Heart left ventricle (tissue), 16 donors: Measurements from ENCODE around the gene PRDM7. TPM values are rescaled to one million over a fixed set of nuclear protein-coding genes. Genes with fewer than 3 reads are reported as not detected.

Experiments
- ATAC-seq, 4 donors: fragments of 200-7000 bp; cut with Tn5 transposase; one replicate each; pipeline ENCODE4 v1.9.1; 2020 to 2022; ENCODE audit warnings: moderate library complexity in 4 of 4, mild to moderate bottlenecking in 3 of 4, moderate number of reproducible peaks in 1 of 4
- DNase-seq, 5 donors: peaks; one replicate each; pipeline ENCODE4 v3.0.0-alpha.2; 2020
- H3K27ac ChIP-seq, 12 donors: fragments of 200-600 bp; sonication (generic) in 4 of 12; one replicate each; pipeline versions ENCODE4 v1.5.0 to v1.8.0; 2016 to 2022; ENCODE audit warnings: mild to moderate bottlenecking in 2 of 12
- H3K27me3 ChIP-seq, 9 donors: fragments of 200-600 bp; sonication (generic) in 2 of 9; one replicate each; pipeline versions ENCODE4 v1.5.1 to v1.8.0; 2016 to 2022; ENCODE audit warnings: mild to moderate bottlenecking in 3 of 9
- H3K36me3 ChIP-seq, 9 donors: fragments of 200-600 bp; sonication (generic) in 2 of 9; one replicate each; pipeline versions ENCODE4 v1.5.0 to v1.8.0; 2018 to 2022; ENCODE audit warnings: mild to moderate bottlenecking in 2 of 9
- H3K4me1 ChIP-seq, 12 donors: fragments of 200-600 bp; sonication (generic) in 4 of 12; one replicate each; pipeline versions ENCODE4 v1.5.0 to v1.8.0; 2016 to 2022; ENCODE audit warnings: mild to moderate bottlenecking in 3 of 12
- H3K4me3 ChIP-seq, 12 donors: fragments of 200-600 bp; sonication (generic) in 4 of 12; one replicate each; pipeline versions ENCODE4 v1.5.0 to v1.8.0; 2017 to 2022; ENCODE audit warnings: mild to moderate bottlenecking in 9 of 12, moderate library complexity in 4 of 12
- H3K9me3 ChIP-seq, 12 donors: fragments of 200-600 bp; sonication (generic) in 4 of 12; one replicate each; pipeline versions ENCODE4 v1.5.0 to v1.8.0; 2016 to 2022; ENCODE audit warnings: mild to moderate bottlenecking in 1 of 12
- POLR2A ChIP-seq, 2 donors: fragments of 450-650 bp; IDR thresholded peaks; one replicate each; pipeline ENCODE4 v1.6.1; 2017; ENCODE audit warnings: antibody characterized with exemption in 2 of 2, mild to moderate bottlenecking in 2 of 2, moderate library complexity in 2 of 2
- WGBS, 4 donors: extraction: QIAGEN DNeasy Blood & Tissue Kit in 2 of 4; methylation state at CpG; one replicate each; pipeline versions ENCODE4 v1.1.5 to v1.1.7; 2013 to 2018; 5-methylcytosine and 5-hydroxymethylcytosine counted together
- intact Hi-C, 10 donors: fragments of 100-400 bp; cut with DNase I; formaldehyde crosslinking; loops; one replicate each; pipeline versions ENCODE4 v1.11.1 to v1.14.2; 2022
- polyA plus RNA-seq, 2 donors: library from polyadenylated mRNA; stranded (reverse); fragments of 200-250 nt; gene quantifications; one replicate each; pipeline ENCODE4 v1.2.3, GENCODE V29; 2013
- total RNA-seq, 9 donors: library from RNA; depleted of rRNA in 2 of 9; stranded (reverse); fragments of >200 nt in 2 of 9; fragmentation: NEBNext Ultra II Directional in 3 of 9; extraction: Animal tissue kit (Norgen Biotek cat#: 25700) in 3 of 9; gene quantifications; one replicate each; pipeline versions ENCODE4 v1.1.0 to v1.2.4, GENCODE V29; 2016 to 2023
- TF ChIP-seq, protein P1 (sequence below), 12 donors: fragments of 200-600 bp; sonication (generic) in 4 of 12; IDR thresholded peaks; one replicate each; pipeline versions ENCODE4 v1.5.0 to v1.8.0; 2018 to 2022; ENCODE audit warnings: antibody characterized with exemption in 12 of 12, mild to moderate bottlenecking in 5 of 12
- donor health status: ischemic (EF 13 %, LVEDD 7.1; RV severe dilation, severe dysfunction).
- donor health status: healthy with polysubstance abuse.
- donor health status: DM: no; HTN: yes; CAD: no.
- donor health status: DM: no; HTN: no; CAD: no.
- donor health status: ischemic (EF 25% LVEDD 6.9; RV normal size, moderate dysfunction).
- donor health status: ischemic (EF 25% LVEDD 5.7; RV mildly dilated, moderate dysfunction).
- donor health status: healthy.
- donor health status: DM: yes; HTN: yes; CAD: no.
- donor health status: ischemic (EF 35%, LVEDD 5.7; RV mildly dilated, moderate dysfunction).
- donor health status: nonischemic (EF 11% LVEDD 7.7; RV severe dilation, severe dysfunction).
- donor health status: DM: yes; HTN: yes; CAD: no.
- donor health status: PGD.
- donor health status: ischemic (EF 29% LVEDD 5.4; RV normal size, mild dysfunction).
- donor health status: nonischemic (EF 23%, LVEDD 6.1; RV moderate dilation, normal function).

Gene PRDM7
- total and polyA plus RNA-seq, 11 donors, result not detected

- H3K9me3 ChIP-seq, result no peaks in the 10 kb centered on the region
- no peak for TF ChIP-seq POLR2A (IDR thresholded peaks at IDR 0.05)
- TF ChIP-seq, protein P1, sequence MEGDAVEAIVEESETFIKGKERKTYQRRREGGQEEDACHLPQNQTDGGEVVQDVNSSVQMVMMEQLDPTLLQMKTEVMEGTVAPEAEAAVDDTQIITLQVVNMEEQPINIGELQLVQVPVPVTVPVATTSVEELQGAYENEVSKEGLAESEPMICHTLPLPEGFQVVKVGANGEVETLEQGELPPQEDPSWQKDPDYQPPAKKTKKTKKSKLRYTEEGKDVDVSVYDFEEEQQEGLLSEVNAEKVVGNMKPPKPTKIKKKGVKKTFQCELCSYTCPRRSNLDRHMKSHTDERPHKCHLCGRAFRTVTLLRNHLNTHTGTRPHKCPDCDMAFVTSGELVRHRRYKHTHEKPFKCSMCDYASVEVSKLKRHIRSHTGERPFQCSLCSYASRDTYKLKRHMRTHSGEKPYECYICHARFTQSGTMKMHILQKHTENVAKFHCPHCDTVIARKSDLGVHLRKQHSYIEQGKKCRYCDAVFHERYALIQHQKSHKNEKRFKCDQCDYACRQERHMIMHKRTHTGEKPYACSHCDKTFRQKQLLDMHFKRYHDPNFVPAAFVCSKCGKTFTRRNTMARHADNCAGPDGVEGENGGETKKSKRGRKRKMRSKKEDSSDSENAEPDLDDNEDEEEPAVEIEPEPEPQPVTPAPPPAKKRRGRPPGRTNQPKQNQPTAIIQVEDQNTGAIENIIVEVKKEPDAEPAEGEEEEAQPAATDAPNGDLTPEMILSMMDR (IDR thresholded peaks at IDR 0.05), result peak in 2 of 12 donors; percentile 2 to 11
- WGBS, 4 donors, result 31 to 51% (median 36%) methylated on average over 19 to 23 of the region's 23 CpGs
- ATAC-seq, result peak; percentile 27 to 38 (median 36)
- peaks cover 0 to 11% (median 0%) of the 10 kb centered on the region in 9 donors for H3K27me3 ChIP-seq
- H3K4me1 ChIP-seq, result peaks cover 0 to 24% (median 7%) of the 10 kb centered on the region in 12 donors
- peak overlapping the region; percentile 14 to 61 (median 48) for H3K4me3 ChIP-seq
- H3K27ac ChIP-seq, result peak overlapping the region in 5 of 12 donors; percentile 25 to 62 (median 50)
- no peaks in the 10 kb centered on the region for H3K36me3 ChIP-seq
- intact Hi-C loops, result no loop called here
- no peak for DNase-seq
Measured at GRCh38 chr16:90077757-90078578, 837 bp upstream of the PRDM7 start.

DNA sequence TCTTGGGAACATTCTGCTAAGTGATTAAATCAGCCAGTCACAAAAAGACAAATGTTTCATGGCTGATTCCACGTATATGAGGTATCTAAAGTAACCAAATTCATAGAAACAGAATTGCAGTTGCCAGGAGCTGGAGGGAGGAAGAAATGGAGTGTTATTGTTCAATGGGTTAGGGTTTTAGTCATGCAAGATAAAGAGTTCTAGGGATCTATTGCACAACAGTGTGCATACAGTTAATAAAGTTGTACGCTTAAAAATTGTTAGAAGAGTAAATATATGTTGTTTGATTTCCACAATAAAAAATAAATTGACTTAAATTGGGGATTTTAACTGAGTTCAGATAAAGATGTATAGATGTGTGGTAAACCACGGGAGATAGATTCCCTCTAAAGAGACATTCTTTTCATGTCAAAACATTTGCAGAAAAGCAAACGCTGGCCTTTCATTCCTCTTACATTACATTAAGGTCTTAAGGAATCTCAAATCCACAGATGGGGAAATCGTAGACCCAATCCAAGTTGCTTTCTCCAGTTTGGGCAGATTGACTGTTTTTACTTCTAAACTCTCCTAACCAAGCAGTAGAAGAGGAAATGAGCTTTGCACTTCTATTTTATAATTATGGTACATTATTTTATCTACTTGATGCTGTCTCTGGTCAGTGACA is 4.6 kb downstream of the PRDM7 start:
- Histone ChIP-seq H3K27me3 (peaks cover 0 to 9% (median 0%) of the 10 kb centered on the region in 9 donors), H3K36me3 (no peaks in the 10 kb centered on the region), H3K4me1 (peaks cover 0 to 14% (median 4%) of the 10 kb centered on the region in 12 donors), H3K27ac (no peak overlapping the region), H3K9me3 (peaks cover 0 to 5% (median 0%) of the 10 kb centered on the region in 12 donors), H3K4me3 (no peak overlapping the region)
- TF ChIP-seq, protein P1 (IDR thresholded peaks at IDR 0.05), result no peak
- TF ChIP-seq POLR2A (IDR thresholded peaks at IDR 0.05), result no peak
- WGBS, 4 donors, result 58 to 71% (median 68%) methylated on average over 5 of the region's 5 CpGs
- no peak for ATAC-seq
- no peak for DNase-seq
- intact Hi-C loops, result no loop called here

DNA sequence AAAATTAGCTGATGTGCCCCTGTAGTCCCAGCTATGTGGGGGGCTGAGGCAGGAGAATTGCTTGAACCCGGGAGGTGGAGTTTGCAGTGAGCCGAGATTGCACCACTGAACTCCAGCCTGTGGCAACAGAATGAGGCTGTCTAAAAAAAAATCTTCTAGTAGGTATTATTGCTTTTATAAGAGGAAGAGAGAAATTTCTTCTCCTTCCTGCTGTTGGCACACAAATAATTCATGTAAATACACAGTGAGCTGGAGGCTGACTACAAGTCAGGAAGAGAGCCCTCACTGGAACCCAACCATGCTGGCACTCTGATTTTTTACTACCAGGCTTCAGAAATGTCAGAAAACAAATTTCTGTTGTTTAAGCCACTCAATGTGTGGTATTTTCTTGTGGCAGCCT is 6.7 kb downstream of the PRDM7 start:
- no peak for TF ChIP-seq POLR2A (IDR thresholded peaks at IDR 0.05)
- TF ChIP-seq, protein P1 (IDR thresholded peaks at IDR 0.05), result no peak
- intact Hi-C loops, result no loop called here
- Histone ChIP-seq H3K27me3 (peaks cover 0 to 9% (median 0%) of the 10 kb centered on the region in 9 donors), H3K9me3 (peaks cover 0 to 5% (median 0%) of the 10 kb centered on the region in 12 donors), H3K27ac (no peak overlapping the region), H3K4me3 (no peak overlapping the region), H3K4me1 (peaks cover 0 to 6% (median 0%) of the 10 kb centered on the region in 12 donors), H3K36me3 (no peaks in the 10 kb centered on the region)
- DNase-seq, result no peak
- ATAC-seq, result no peak
- 69 to 91% (median 77%) methylated on average over 2 of the region's 2 CpGs for WGBS, 4 donors

GRCh38 chr16:90061437-90061836 is 15.7 kb downstream of the PRDM7 start:
- H3K27me3 ChIP-seq, result peaks cover 0 to 12% (median 0%) of the 10 kb centered on the region in 9 donors

More at GRCh38 chr16:90061437-90061836, 15.7 kb downstream of the PRDM7 start:
- WGBS, 4 donors, result 54 to 63% (median 61%) methylated on average over 3 of the region's 3 CpGs
- H3K27ac ChIP-seq, result no peak overlapping the region
- H3K36me3 ChIP-seq, result no peaks in the 10 kb centered on the region
- intact Hi-C loops, result no loop called here
- no peak overlapping the region for H3K4me3 ChIP-seq
- no peaks in the 10 kb centered on the region for H3K4me1 ChIP-seq
- DNase-seq (no peak), ATAC-seq (no peak)
- H3K9me3 ChIP-seq, result no peaks in the 10 kb centered on the region
- TF ChIP-seq, protein P1 (IDR thresholded peaks at IDR 0.05), result no peak
- TF ChIP-seq POLR2A (IDR thresholded peaks at IDR 0.05), result no peak
